GM23338 (cell line): ENCODE data around the gene CD59. TPM values are rescaled to one million over a fixed set of nuclear protein-coding genes. Genes with fewer than 3 reads are reported as not detected.

Source experiments
- ATAC-seq: fragments of 200-7000 bp; cut with Tn5 transposase; 3 replicates; pipeline ENCODE4 v1.9.1; 2020
- DNase-seq: peaks from one replicate; pipeline ENCODE4 v3.0.0-alpha.2; 2015; ENCODE audit warnings: low spot score
- H2AFZ ChIP-seq: fragments of 200-600 bp; sonication (generic); 2 replicates; pipeline ENCODE4 v1.8.0; 2016; ENCODE audit warnings: antibody characterized with exemption, mild to moderate bottlenecking, moderate library complexity
- H3F3A ChIP-seq: fragments of 200-600 bp; sonication (generic); replicated peaks from 2 replicates; pipeline ENCODE4 v1.8.0; 2017; ENCODE audit warnings: antibody characterized with exemption, mixed run types, low read depth
- H3K27ac ChIP-seq: fragments of 200-600 bp; sonication (generic); 2 replicates; pipeline ENCODE4 v1.6.1; 2016; ENCODE audit warnings: low read depth
- H3K27me3 ChIP-seq: fragments of 200-600 bp; sonication (generic); 2 replicates; pipeline ENCODE4 v1.8.0; 2016; ENCODE audit warnings: mild to moderate bottlenecking, mixed run types, moderate library complexity; ENCODE audit not compliant: insufficient read depth
- H3K36me3 ChIP-seq: fragments of 200-600 bp; sonication (generic); 2 replicates; pipeline ENCODE4 v1.8.0; 2016; ENCODE audit warnings: mild to moderate bottlenecking; ENCODE audit not compliant: insufficient read depth
- H3K4me1 ChIP-seq: fragments of 200-600 bp; sonication (generic); 2 replicates; pipeline ENCODE4 v1.8.0; 2016; ENCODE audit warnings: mild to moderate bottlenecking, moderate library complexity; ENCODE audit not compliant: insufficient read depth
- H3K4me2 ChIP-seq: fragments of 200-600 bp; sonication (generic); 2 replicates; pipeline ENCODE4 v1.7.1; 2017; ENCODE audit warnings: mixed run types
- H3K4me3 ChIP-seq: fragments of 200-600 bp; sonication (generic); 2 replicates; pipeline ENCODE4 v1.6.1; 2016; ENCODE audit warnings: mixed run types
- H3K79me2 ChIP-seq: fragments of 200-600 bp; sonication (generic); replicated peaks from 2 replicates; pipeline ENCODE4 v1.8.0; 2017; ENCODE audit warnings: mild to moderate bottlenecking; ENCODE audit not compliant: insufficient read depth
- H3K9me2 ChIP-seq: fragments of 200-600 bp; sonication (generic); 2 replicates; pipeline ENCODE4 v1.8.0; 2017; ENCODE audit not compliant: insufficient read depth
- H4K20me1 ChIP-seq: fragments of 200-600 bp; sonication (generic); replicated peaks from 2 replicates; pipeline ENCODE4 v1.8.0; 2017; ENCODE audit warnings: mild to moderate bottlenecking; ENCODE audit not compliant: insufficient read depth
- H3K27ac Mint-ChIP-seq: 2 replicates; pipeline ENCODE4 v1.8.0; 2020; ENCODE audit warnings: inconsistent platforms, mild to moderate bottlenecking, moderate library complexity, mixed read lengths
- H3K27me3 Mint-ChIP-seq: 3 replicates; pipeline ENCODE4 v1.8.0; 2022; ENCODE audit warnings: low read depth, mild to moderate bottlenecking, moderate library complexity, mixed read lengths, inconsistent platforms; ENCODE audit not compliant: insufficient read depth, poor library complexity
- H3K36me3 Mint-ChIP-seq: 3 replicates; pipeline ENCODE4 v1.8.0; 2021; ENCODE audit warnings: low read depth, mild to moderate bottlenecking, inconsistent platforms, moderate library complexity, mixed read lengths
- H3K4me1 Mint-ChIP-seq: 3 replicates; pipeline ENCODE4 v1.8.0; 2020; ENCODE audit warnings: mild to moderate bottlenecking, inconsistent platforms, mixed read lengths
- H3K4me3 Mint-ChIP-seq: 3 replicates; pipeline ENCODE4 v1.8.0; 2021; ENCODE audit warnings: moderate library complexity, mild to moderate bottlenecking, inconsistent platforms, mixed read lengths
- H3K9me3 Mint-ChIP-seq: 3 replicates; pipeline ENCODE4 v1.8.0; 2020; ENCODE audit warnings: moderate library complexity, mild to moderate bottlenecking, inconsistent platforms, mixed read lengths
- EZH2 ChIP-seq: fragments of 200-600 bp; sonication (generic); IDR thresholded peaks from one replicate; pipeline ENCODE4 v1.8.0; 2017; ENCODE audit warnings: antibody characterized with exemption, mild to moderate bottlenecking, low read depth; ENCODE audit not compliant: unreplicated experiment
- EZH2phosphoT487 ChIP-seq: fragments of 200-600 bp; sonication (generic); IDR thresholded peaks from one replicate; pipeline ENCODE4 v1.8.1; 2018; ENCODE audit warnings: antibody characterized with exemption; ENCODE audit not compliant: unreplicated experiment
- JUNB ChIP-seq: IDR thresholded peaks from one replicate; pipeline ENCODE4 v1.6.1; 2016; ENCODE audit warnings: antibody characterized with exemption; ENCODE audit not compliant: unreplicated experiment
- POLR2AphosphoS5 ChIP-seq: IDR thresholded peaks from 2 replicates; pipeline ENCODE4 v1.6.1; 2016; ENCODE audit warnings: antibody characterized with exemption, low read depth
- polyA plus RNA-seq: library from polyadenylated mRNA; unstranded; fragments of >200 nt; fragmentation: Nextera tagmentation; extraction: Ambion mirVana; gene quantifications from 2 replicates; pipeline ENCODE4 v1.2.1, GENCODE V29; 2016
- total RNA-seq: library from RNA; depleted of rRNA; stranded (reverse); fragments of >200 nt; shearing (Covaris generic); gene quantifications from 2 replicates; pipeline ENCODE4 v1.2.3, GENCODE V29; 2014
- TF ChIP-seq, protein P1 (sequence below): fragments of 250-450 bp; sonication (Bioruptor Pico); IDR thresholded peaks from 2 replicates; pipeline ENCODE4 v1.5.0; 2020; ENCODE audit warnings: mild to moderate bottlenecking, moderate library complexity
- TF ChIP-seq, protein P2 (sequence below), 2 experiments: fragments of 200-600 bp in 1 of 2; sonication (generic) in 1 of 2; conservative IDR thresholded peaks; 2 replicates each; pipeline versions ENCODE4 v1.5.1 to v1.6.1; 2016 to 2017; ENCODE audit warnings: antibody characterized with exemption in 2 of 2, low read depth in 2 of 2, mild to moderate bottlenecking in 2 of 2, moderate library complexity in 1 of 2

Gene CD59
- total and polyA plus RNA-seq, 2 experiments from 2014 or later = 41.5 to 86.6 TPM

DNA sequence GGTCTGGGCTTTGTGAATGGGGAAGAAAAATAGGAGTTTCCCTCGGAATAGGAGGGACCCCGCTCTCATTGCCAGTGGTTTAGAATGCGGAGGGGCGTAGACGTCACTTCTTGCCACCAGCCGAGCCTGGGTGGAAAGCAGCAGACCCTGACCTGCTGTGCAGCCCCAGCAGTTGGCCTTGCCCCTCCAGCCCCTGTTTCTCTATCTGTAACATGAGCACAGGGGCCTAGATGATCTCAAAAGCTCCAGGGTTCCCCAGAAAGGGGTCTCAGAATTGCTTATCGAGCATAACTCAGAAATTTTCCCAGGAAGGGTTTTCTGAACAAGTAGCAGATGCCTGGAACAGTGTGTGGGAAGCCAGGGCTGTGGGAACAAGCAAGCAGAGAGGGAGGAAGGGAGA, 79.5 kb downstream of the CD59 start:
- no peak for TF ChIP-seq POLR2AphosphoS5
- TF ChIP-seq, protein P1, sequence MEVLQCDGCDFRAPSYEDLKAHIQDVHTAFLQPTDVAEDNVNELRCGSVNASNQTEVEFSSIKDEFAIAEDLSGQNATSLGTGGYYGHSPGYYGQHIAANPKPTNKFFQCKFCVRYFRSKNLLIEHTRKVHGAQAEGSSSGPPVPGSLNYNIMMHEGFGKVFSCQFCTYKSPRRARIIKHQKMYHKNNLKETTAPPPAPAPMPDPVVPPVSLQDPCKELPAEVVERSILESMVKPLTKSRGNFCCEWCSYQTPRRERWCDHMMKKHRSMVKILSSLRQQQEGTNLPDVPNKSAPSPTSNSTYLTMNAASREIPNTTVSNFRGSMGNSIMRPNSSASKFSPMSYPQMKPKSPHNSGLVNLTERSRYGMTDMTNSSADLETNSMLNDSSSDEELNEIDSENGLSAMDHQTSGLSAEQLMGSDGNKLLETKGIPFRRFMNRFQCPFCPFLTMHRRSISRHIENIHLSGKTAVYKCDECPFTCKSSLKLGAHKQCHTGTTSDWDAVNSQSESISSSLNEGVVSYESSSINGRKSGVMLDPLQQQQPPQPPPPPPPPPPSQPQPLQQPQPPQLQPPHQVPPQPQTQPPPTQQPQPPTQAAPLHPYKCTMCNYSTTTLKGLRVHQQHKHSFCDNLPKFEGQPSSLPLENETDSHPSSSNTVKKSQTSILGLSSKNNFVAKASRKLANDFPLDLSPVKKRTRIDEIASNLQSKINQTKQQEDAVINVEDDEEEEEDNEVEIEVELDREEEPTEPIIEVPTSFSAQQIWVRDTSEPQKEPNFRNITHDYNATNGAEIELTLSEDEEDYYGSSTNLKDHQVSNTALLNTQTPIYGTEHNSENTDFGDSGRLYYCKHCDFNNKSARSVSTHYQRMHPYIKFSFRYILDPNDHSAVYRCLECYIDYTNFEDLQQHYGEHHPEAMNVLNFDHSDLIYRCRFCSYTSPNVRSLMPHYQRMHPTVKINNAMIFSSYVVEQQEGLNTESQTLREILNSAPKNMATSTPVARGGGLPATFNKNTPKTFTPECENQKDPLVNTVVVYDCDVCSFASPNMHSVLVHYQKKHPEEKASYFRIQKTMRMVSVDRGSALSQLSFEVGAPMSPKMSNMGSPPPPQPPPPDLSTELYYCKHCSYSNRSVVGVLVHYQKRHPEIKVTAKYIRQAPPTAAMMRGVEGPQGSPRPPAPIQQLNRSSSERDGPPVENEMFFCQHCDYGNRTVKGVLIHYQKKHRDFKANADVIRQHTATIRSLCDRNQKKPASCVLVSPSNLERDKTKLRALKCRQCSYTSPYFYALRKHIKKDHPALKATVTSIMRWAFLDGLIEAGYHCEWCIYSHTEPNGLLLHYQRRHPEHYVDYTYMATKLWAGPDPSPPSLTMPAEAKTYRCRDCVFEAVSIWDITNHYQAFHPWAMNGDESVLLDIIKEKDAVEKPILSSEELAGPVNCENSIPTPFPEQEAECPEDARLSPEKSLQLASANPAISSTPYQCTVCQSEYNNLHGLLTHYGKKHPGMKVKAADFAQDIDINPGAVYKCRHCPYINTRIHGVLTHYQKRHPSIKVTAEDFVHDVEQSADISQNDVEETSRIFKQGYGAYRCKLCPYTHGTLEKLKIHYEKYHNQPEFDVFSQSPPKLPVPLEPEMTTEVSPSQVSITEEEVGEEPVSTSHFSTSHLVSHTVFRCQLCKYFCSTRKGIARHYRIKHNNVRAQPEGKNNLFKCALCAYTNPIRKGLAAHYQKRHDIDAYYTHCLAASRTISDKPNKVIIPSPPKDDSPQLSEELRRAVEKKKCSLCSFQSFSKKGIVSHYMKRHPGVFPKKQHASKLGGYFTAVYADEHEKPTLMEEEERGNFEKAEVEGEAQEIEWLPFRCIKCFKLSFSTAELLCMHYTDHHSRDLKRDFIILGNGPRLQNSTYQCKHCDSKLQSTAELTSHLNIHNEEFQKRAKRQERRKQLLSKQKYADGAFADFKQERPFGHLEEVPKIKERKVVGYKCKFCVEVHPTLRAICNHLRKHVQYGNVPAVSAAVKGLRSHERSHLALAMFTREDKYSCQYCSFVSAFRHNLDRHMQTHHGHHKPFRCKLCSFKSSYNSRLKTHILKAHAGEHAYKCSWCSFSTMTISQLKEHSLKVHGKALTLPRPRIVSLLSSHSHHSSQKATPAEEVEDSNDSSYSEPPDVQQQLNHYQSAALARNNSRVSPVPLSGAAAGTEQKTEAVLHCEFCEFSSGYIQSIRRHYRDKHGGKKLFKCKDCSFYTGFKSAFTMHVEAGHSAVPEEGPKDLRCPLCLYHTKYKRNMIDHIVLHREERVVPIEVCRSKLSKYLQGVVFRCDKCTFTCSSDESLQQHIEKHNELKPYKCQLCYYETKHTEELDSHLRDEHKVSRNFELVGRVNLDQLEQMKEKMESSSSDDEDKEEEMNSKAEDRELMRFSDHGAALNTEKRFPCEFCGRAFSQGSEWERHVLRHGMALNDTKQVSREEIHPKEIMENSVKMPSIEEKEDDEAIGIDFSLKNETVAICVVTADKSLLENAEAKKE (CRISPR knock-in tag) = no peak
- no peak for TF ChIP-seq EZH2
- no peak for TF ChIP-seq JUNB
- TF ChIP-seq, protein P2, sequence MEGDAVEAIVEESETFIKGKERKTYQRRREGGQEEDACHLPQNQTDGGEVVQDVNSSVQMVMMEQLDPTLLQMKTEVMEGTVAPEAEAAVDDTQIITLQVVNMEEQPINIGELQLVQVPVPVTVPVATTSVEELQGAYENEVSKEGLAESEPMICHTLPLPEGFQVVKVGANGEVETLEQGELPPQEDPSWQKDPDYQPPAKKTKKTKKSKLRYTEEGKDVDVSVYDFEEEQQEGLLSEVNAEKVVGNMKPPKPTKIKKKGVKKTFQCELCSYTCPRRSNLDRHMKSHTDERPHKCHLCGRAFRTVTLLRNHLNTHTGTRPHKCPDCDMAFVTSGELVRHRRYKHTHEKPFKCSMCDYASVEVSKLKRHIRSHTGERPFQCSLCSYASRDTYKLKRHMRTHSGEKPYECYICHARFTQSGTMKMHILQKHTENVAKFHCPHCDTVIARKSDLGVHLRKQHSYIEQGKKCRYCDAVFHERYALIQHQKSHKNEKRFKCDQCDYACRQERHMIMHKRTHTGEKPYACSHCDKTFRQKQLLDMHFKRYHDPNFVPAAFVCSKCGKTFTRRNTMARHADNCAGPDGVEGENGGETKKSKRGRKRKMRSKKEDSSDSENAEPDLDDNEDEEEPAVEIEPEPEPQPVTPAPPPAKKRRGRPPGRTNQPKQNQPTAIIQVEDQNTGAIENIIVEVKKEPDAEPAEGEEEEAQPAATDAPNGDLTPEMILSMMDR (conservative IDR thresholded peaks at IDR 0.05; ENCODE audit: low read depth in 2 of 2) = no peak
- no peak for TF ChIP-seq EZH2phosphoT487
- no peak overlapping the region for H3K27ac ChIP-seq
- no peaks in the 10 kb centered on the region for H3K79me2 ChIP-seq
- H3K27ac Mint-ChIP-seq = no peak overlapping the region
- no peaks in the 10 kb centered on the region for H3K4me1 ChIP-seq
- H3F3A ChIP-seq = no peaks in the 10 kb centered on the region
- DNase-seq (no peak), ATAC-seq (no peak)
- H3K9me3 Mint-ChIP-seq = no peaks in the 10 kb centered on the region
- no peak overlapping the region for H3K4me3 ChIP-seq
- H2AFZ ChIP-seq = no peak overlapping the region
- H3K36me3 Mint-ChIP-seq = no peaks in the 10 kb centered on the region
- peaks cover 2% of the 10 kb centered on the region; the same call in 2 of the 3 replicates for H3K4me1 Mint-ChIP-seq
- H3K36me3 ChIP-seq = no peaks in the 10 kb centered on the region
- no peak overlapping the region for H3K4me2 ChIP-seq
- no peaks in the 10 kb centered on the region; the same call in 1 of the 2 replicates for H4K20me1 ChIP-seq
- no peak overlapping the region for H3K4me3 Mint-ChIP-seq
- peaks cover 14% of the 10 kb centered on the region; the same call in 1 of the 2 replicates for H3K9me2 ChIP-seq
- H3K27me3 Mint-ChIP-seq = peaks cover 8% of the 10 kb centered on the region
- no peaks in the 10 kb centered on the region for H3K27me3 ChIP-seq
